HepG2 (cell line): ENCODE measurements around the gene ZCCHC3. TPM values are rescaled to one million over a fixed set of nuclear protein-coding genes. Genes with fewer than 3 reads are reported as not detected.

ENCODE experiments used
- CHD4 ChIP-seq: fragments of 200-600 bp; sonication (generic); IDR thresholded peaks from 2 replicates; pipeline ENCODE4 v1.7.0; 2017; ENCODE audit warnings: mild to moderate bottlenecking, low read length, borderline replicate concordance
- FLYWCH1 ChIP-seq: sonication (generic); formaldehyde crosslinking; IDR thresholded peaks from 2 replicates; pipeline ENCODE4 v1.8.1; 2023; ENCODE audit warnings: mild to moderate bottlenecking, missing genetic modification reagents
- GRHL1 ChIP-seq: sonication (generic); formaldehyde crosslinking; conservative IDR thresholded peaks from 2 replicates; pipeline ENCODE4 v1.8.0; 2022; ENCODE audit warnings: missing genetic modification reagents
- KIAA2018 ChIP-seq: sonication (generic); formaldehyde crosslinking; IDR thresholded peaks from 2 replicates; pipeline ENCODE4 v1.5.0; 2020; ENCODE audit warnings: mild to moderate bottlenecking, missing genetic modification reagents, borderline replicate concordance
- KMT2A ChIP-seq: sonication (generic); formaldehyde crosslinking; IDR thresholded peaks from 2 replicates; pipeline ENCODE4 v1.4.0; 2020; ENCODE audit warnings: missing genetic modification reagents
- MTA3 ChIP-seq: sonication (generic); formaldehyde crosslinking; IDR thresholded peaks from 2 replicates; pipeline ENCODE4 v1.4.0; 2020; ENCODE audit warnings: missing genetic modification reagents
- NFRKB ChIP-seq: fragments of 450-650 bp; IDR thresholded peaks from 2 replicates; pipeline ENCODE4 v1.6.1; 2017
- TOPORS ChIP-seq: sonication (generic); formaldehyde crosslinking; IDR thresholded peaks from 2 replicates; pipeline ENCODE4 v1.8.0; 2023; ENCODE audit warnings: mild to moderate bottlenecking, missing genetic modification reagents
- ZBTB10 ChIP-seq: sonication (generic); formaldehyde crosslinking; IDR thresholded peaks from 2 replicates; pipeline ENCODE4 v1.4.0; 2020; ENCODE audit warnings: missing genetic modification reagents, borderline replicate concordance
- ZHX1 ChIP-seq: sonication (generic); formaldehyde crosslinking; IDR thresholded peaks from 2 replicates; pipeline ENCODE4 v1.8.1; 2022; ENCODE audit warnings: low read depth, mild to moderate bottlenecking, missing genetic modification reagents
- ZNF232 ChIP-seq: sonication (generic); formaldehyde crosslinking; IDR thresholded peaks from 2 replicates; pipeline ENCODE4 v1.4.0; 2020; ENCODE audit warnings: missing genetic modification reagents, borderline replicate concordance
- ZNF460 ChIP-seq: sonication (generic); formaldehyde crosslinking; IDR thresholded peaks from 2 replicates; pipeline ENCODE4 v1.5.1; 2020; ENCODE audit warnings: missing genetic modification reagents, mild to moderate bottlenecking, borderline replicate concordance
- polyA plus RNA-seq, 8 experiments: library from polyadenylated mRNA; depleted of rRNA in 3 of 8; stranded (reverse) in 7 of 8; unstranded in 1 of 8; fragments of >200 nt; fragmentation: Illumina TruSeq in 4 of 8; extraction: Trizol in 4 of 8; gene quantifications; 2 replicates each; pipeline versions ENCODE4 v1.2.1 to v1.2.3, GENCODE V29; 2011 to 2016; ENCODE audit warnings: low read depth in 4 of 8, missing spikeins in 1 of 8, mixed read lengths in 1 of 8; ENCODE audit not compliant: insufficient read depth in 1 of 8
- total RNA-seq, 5 experiments: library from RNA; depleted of rRNA; stranded (reverse); fragments of >200 nt; fragmentation: Illumina TruSeq; extraction: Trizol; gene quantifications; 2 replicates each; pipeline ENCODE4 v1.2.3, GENCODE V29; 2016; ENCODE audit warnings: low read depth in 1 of 5

ZCCHC3 gene
- total and polyA plus RNA-seq, 2 of the 13 experiments (the other 11 are each of a cell fraction or from before 2014, with no cell fraction given), result 46.6 to 63.0 TPM

GRCh38 chr20:328027-328974 is 30.9 kb downstream of the ZCCHC3 start (continued):
- TF ChIP-seq KIAA2018 (no peak), GRHL1 (CRISPR knock-in tag) (no peak), ZBTB10 (CRISPR knock-in tag) (no peak), CHD4 (no peak), ZNF232 (CRISPR knock-in tag) (no peak), FLYWCH1 (CRISPR knock-in tag) (no peak), ZHX1 (CRISPR knock-in tag) (no peak), KMT2A (CRISPR knock-in tag) (no peak), TOPORS (CRISPR knock-in tag) (no peak), MTA3 (CRISPR knock-in tag) (no peak), ZNF460 (CRISPR knock-in tag) (no peak), NFRKB (no peak)
